ENCODE results near the gene PRPF31.

The PRPF31 gene

DNA sequence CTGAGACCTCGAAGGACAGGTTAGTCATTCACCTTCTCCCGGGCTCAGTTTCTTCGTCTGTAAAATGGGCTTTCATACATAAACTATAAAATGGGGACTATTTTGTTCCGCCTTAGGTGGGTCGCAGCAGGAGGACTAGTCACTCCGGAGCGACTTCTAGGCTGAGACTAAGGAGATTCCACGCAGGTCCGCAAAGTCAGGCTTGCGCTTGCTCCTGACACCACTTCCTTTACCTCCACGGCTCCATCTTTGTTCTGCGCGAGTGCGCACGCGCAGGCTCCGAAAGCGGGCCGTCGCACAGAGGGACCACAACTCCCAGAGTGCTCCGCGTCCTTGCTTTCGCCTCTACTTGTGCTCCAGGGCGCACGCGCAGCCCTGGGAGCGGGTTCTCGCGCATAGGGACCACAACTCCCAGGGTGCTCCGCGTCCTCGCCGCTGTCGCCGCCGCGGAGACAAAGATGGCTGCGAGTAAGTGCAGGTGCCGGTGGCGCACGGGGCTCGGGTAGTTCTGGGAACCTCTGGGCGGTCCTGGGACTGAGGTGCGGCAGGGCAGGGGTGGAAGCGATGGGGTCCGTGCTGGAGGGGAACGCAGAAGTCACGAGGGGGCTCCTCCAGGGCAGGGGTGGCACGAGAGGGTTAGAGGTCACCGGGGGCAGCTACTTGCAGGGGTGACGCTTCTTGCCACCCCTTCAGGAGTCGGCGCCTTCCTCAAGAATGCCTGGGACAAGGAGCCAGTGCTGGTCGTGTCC is 13.0 kb upstream of the PRPF31 start, which contains the start of gene NDUFA3:
TSS of gene NDUFA3 (plus strand) at position 435 of the 749 bp plus-strand sequence. CDS start at position 459, 24 bp downstream.
- H3K9me3 ChIP-seq (ENCODE audit: insufficient read depth, low read depth, low read length) = no peaks in the 10 kb centered on the region
- H2AFZ ChIP-seq (ENCODE audit: low read length) = peak within 1 kb of the TSS; percentile 87
- H3K27me3 ChIP-seq (ENCODE audit: insufficient read depth, low read length, poor library complexity, severe bottlenecking) = no peaks in the 10 kb centered on the region
- H3F3A ChIP-seq (ENCODE audit: low read depth) = no peaks in the 10 kb centered on the region
- no peak for TF ChIP-seq EZH2phosphoT487 (IDR thresholded peaks at IDR 0.05; ENCODE audit: borderline replicate concordance)
- H4K20me1 ChIP-seq (ENCODE audit: insufficient read depth, low read length, poor library complexity, severe bottlenecking) = no peaks in the 10 kb centered on the region
- peak within 1 kb of the TSS; percentile 95 for H3K4me2 ChIP-seq (ENCODE audit: low read depth, low read length, poor library complexity, severe bottlenecking)
- H3K9ac ChIP-seq (ENCODE audit: low read depth, low read length, poor library complexity, severe bottlenecking) = peak within 1 kb of the TSS; percentile 92
- peaks cover 14% of the 10 kb centered on the region; the same call in 1 of the 2 replicates for H3K36me3 ChIP-seq (ENCODE audit: insufficient read depth, low read length)
- no peaks in the 10 kb centered on the region for H3K9me2 ChIP-seq (replicated peaks; ENCODE audit: low read depth, low read length)
- peaks cover 34% of the 10 kb centered on the region for H3K79me2 ChIP-seq (ENCODE audit: insufficient read depth, low read length)
- H3K4me1 ChIP-seq (ENCODE audit: insufficient read depth, low read length, poor library complexity, severe bottlenecking) = peaks cover 8% of the 10 kb centered on the region
- peak within 1 kb of the TSS; percentile 94 for H3K4me3 ChIP-seq (ENCODE audit: low read length, poor library complexity, severe bottlenecking)

DNA sequence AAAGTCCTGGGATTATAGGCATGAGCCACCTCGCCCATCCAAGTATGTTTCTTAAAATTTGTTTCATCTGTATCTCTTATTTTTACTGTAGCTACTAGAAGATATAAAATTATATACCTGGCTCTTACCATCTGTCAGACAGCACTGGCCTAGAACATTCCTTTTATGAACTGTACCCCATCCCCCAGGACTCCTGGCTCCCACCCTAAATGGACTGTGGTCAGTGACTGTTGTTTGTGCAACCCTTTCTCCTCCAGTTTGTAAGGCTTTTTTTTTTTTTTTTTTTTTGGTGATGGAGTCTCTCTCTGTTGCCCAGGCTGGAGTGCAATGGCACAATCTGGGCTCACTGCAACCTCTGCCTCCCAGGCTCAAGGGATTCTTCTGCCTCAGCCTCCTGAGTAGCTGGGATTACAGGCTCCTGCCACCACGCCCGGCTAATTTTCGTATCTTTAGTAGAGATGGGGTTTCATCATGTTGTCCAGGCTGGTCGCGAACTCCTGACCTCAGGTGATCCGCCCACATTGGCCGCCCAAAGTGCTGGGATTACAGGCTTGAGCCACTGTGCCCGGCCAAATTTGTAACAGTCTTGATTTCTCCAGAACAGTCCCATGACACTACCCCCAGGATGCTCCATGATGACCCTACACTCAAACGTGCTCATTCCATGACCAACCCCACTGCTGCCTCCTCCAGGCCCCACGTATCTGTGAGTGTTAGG is 10.4 kb upstream of the PRPF31 start:
- no peak overlapping the region for H3K9ac ChIP-seq (ENCODE audit: low read depth, low read length, poor library complexity, severe bottlenecking)
- no peaks in the 10 kb centered on the region for H3F3A ChIP-seq (ENCODE audit: low read depth)
- peaks cover 38% of the 10 kb centered on the region; the same call in 1 of the 2 replicates for H3K36me3 ChIP-seq (ENCODE audit: insufficient read depth, low read length)
- no peaks in the 10 kb centered on the region for H3K9me2 ChIP-seq (replicated peaks; ENCODE audit: low read depth, low read length)
- no peak overlapping the region for H3K4me3 ChIP-seq (ENCODE audit: low read length, poor library complexity, severe bottlenecking)
- no peak for TF ChIP-seq EZH2phosphoT487 (IDR thresholded peaks at IDR 0.05; ENCODE audit: borderline replicate concordance)
- H3K27me3 ChIP-seq (ENCODE audit: insufficient read depth, low read length, poor library complexity, severe bottlenecking) = no peaks in the 10 kb centered on the region
- H3K4me2 ChIP-seq (ENCODE audit: low read depth, low read length, poor library complexity, severe bottlenecking) = no peak overlapping the region
- H3K79me2 ChIP-seq (ENCODE audit: insufficient read depth, low read length) = peaks cover 34% of the 10 kb centered on the region
- H2AFZ ChIP-seq (ENCODE audit: low read length) = no peak overlapping the region
- no peaks in the 10 kb centered on the region for H3K9me3 ChIP-seq (ENCODE audit: insufficient read depth, low read depth, low read length)
- H4K20me1 ChIP-seq (ENCODE audit: insufficient read depth, low read length, poor library complexity, severe bottlenecking) = peaks cover 4% of the 10 kb centered on the region
- H3K4me1 ChIP-seq (ENCODE audit: insufficient read depth, low read length, poor library complexity, severe bottlenecking) = peaks cover 8% of the 10 kb centered on the region

DNA sequence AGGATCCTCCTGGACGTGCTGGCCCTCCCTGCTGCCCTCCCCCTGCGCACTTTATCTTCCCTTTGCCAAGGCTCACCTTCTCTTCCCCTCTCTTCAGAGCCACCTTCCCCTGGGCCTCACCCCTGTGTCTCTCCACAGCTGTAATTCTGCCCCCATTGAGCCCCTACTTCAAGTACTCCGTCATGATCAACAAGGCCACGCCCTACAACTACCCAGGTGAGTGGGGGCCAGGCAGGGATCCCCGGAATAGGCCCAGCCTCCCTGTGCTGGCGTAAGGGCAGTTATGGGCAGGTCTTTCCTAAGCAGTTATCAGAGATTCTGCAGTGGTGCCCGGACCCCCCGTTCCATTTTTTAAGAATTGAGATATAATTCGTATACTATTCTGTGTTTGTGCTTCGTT is 9.8 kb upstream of the PRPF31 start:
- H3K36me3 ChIP-seq (ENCODE audit: insufficient read depth, low read length) = peaks cover 40% of the 10 kb centered on the region; the same call in 1 of the 2 replicates
- no peak overlapping the region for H3K4me3 ChIP-seq (ENCODE audit: low read length, poor library complexity, severe bottlenecking)
- H2AFZ ChIP-seq (ENCODE audit: low read length) = no peak overlapping the region
- peaks cover 8% of the 10 kb centered on the region for H3K4me1 ChIP-seq (ENCODE audit: insufficient read depth, low read length, poor library complexity, severe bottlenecking)
- H4K20me1 ChIP-seq (ENCODE audit: insufficient read depth, low read length, poor library complexity, severe bottlenecking) = peaks cover 4% of the 10 kb centered on the region
- TF ChIP-seq, protein P1, sequence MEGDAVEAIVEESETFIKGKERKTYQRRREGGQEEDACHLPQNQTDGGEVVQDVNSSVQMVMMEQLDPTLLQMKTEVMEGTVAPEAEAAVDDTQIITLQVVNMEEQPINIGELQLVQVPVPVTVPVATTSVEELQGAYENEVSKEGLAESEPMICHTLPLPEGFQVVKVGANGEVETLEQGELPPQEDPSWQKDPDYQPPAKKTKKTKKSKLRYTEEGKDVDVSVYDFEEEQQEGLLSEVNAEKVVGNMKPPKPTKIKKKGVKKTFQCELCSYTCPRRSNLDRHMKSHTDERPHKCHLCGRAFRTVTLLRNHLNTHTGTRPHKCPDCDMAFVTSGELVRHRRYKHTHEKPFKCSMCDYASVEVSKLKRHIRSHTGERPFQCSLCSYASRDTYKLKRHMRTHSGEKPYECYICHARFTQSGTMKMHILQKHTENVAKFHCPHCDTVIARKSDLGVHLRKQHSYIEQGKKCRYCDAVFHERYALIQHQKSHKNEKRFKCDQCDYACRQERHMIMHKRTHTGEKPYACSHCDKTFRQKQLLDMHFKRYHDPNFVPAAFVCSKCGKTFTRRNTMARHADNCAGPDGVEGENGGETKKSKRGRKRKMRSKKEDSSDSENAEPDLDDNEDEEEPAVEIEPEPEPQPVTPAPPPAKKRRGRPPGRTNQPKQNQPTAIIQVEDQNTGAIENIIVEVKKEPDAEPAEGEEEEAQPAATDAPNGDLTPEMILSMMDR (conservative IDR thresholded peaks at IDR 0.05; ENCODE audit: low read length) = no peak
- TF ChIP-seq EZH2phosphoT487 (IDR thresholded peaks at IDR 0.05; ENCODE audit: borderline replicate concordance) = no peak
- H3K4me2 ChIP-seq (ENCODE audit: low read depth, low read length, poor library complexity, severe bottlenecking) = no peak overlapping the region
- H3K9ac ChIP-seq (ENCODE audit: low read depth, low read length, poor library complexity, severe bottlenecking) = no peak overlapping the region
- H3K79me2 ChIP-seq (ENCODE audit: insufficient read depth, low read length) = peaks cover 34% of the 10 kb centered on the region
- no peaks in the 10 kb centered on the region for H3K27me3 ChIP-seq (ENCODE audit: insufficient read depth, low read length, poor library complexity, severe bottlenecking)
- no peaks in the 10 kb centered on the region for H3F3A ChIP-seq (ENCODE audit: low read depth)
- H3K9me3 ChIP-seq (ENCODE audit: insufficient read depth, low read depth, low read length) = no peaks in the 10 kb centered on the region
- H3K9me2 ChIP-seq (replicated peaks; ENCODE audit: low read depth, low read length) = no peaks in the 10 kb centered on the region

DNA sequence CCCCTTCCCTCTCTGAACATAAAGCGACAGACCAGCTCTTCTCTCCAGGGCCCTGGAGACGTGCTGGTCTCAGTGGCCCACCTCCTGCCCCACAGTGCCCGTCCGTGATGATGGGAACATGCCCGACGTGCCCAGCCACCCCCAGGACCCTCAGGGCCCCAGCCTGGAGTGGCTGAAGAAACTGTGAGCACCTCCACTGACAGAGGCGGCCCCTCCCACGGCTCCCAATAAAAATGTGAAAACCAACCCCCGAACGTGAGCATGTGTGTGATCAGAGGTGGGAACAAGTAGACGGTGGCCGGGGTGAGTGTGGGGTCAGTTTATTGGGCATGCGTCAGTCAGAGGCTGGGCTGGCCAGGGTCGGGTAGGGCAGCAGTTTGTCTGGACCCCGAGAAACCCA is 8.8 kb upstream of the PRPF31 start:
- peaks cover 8% of the 10 kb centered on the region for H3K4me1 ChIP-seq (ENCODE audit: insufficient read depth, low read length, poor library complexity, severe bottlenecking)
- H3F3A ChIP-seq (ENCODE audit: low read depth) = no peaks in the 10 kb centered on the region
- H4K20me1 ChIP-seq (ENCODE audit: insufficient read depth, low read length, poor library complexity, severe bottlenecking) = peaks cover 4% of the 10 kb centered on the region
- H3K9me3 ChIP-seq (ENCODE audit: insufficient read depth, low read depth, low read length) = no peaks in the 10 kb centered on the region
- no peaks in the 10 kb centered on the region for H3K27me3 ChIP-seq (ENCODE audit: insufficient read depth, low read length, poor library complexity, severe bottlenecking)
- H3K79me2 ChIP-seq (ENCODE audit: insufficient read depth, low read length) = peaks cover 34% of the 10 kb centered on the region
- no peak overlapping the region for H2AFZ ChIP-seq (ENCODE audit: low read length)
- H3K36me3 ChIP-seq (ENCODE audit: insufficient read depth, low read length) = peaks cover 42% of the 10 kb centered on the region; the same call in 1 of the 2 replicates
- no peaks in the 10 kb centered on the region for H3K9me2 ChIP-seq (replicated peaks; ENCODE audit: low read depth, low read length)
- no peak overlapping the region for H3K9ac ChIP-seq (ENCODE audit: low read depth, low read length, poor library complexity, severe bottlenecking)
- H3K4me2 ChIP-seq (ENCODE audit: low read depth, low read length, poor library complexity, severe bottlenecking) = no peak overlapping the region
- TF ChIP-seq, protein P1 (conservative IDR thresholded peaks at IDR 0.05; ENCODE audit: low read length) = no peak
- TF ChIP-seq EZH2phosphoT487 (IDR thresholded peaks at IDR 0.05; ENCODE audit: borderline replicate concordance) = no peak
- no peak overlapping the region for H3K4me3 ChIP-seq (ENCODE audit: low read length, poor library complexity, severe bottlenecking)

Data from Loucy (cell line).